Measurements from ENCODE around the gene PRKAR2B.
A peak's percentile ranks its signal among the peaks of the same experiment; 100 is the strongest.

The PRKAR2B gene

DNA sequence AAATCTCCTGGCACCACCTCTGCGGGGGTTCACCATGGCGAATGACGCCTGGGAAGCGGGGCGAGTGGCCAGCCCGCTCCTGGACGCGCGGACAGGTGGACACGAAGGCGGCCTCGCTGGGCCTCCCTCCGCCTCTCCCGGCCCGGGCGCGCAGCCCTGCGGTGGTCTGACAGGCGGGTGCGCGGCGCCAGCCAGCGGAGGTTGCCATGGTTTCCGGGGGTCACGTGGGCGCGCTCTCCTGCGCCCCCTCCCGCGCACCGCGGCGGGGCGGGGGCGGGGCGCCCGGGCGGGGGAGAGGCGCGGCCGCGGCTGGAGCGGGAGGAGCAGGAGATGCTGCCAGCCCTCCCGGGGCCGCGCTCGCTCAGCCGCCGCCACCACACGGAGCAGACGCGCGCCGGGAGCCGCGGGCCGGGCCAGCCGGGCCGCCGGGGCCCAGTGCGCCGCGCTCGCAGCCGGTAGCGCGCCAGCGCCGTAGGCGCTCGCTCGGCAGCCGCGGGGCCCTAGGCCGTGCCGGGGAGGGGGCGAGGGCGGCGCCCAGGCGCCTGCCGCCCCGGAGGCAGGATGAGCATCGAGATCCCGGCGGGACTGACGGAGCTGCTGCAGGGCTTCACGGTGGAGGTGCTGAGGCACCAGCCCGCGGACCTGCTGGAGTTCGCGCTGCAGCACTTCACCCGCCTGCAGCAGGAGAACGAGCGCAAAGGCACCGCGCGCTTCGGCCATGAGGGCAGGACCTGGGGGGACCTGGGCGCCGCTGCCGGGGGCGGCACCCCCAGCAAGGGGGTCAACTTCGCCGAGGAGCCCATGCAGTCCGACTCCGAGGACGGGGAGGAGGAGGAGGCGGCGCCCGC, at the start of gene PRKAR2B:
Gene PRKAR2B (plus strand): TSS at position 359 of the 848 bp plus-strand sequence. CDS start 203 bp downstream, at position 562.
- peak; percentile 57 for DNase-seq

DNA sequence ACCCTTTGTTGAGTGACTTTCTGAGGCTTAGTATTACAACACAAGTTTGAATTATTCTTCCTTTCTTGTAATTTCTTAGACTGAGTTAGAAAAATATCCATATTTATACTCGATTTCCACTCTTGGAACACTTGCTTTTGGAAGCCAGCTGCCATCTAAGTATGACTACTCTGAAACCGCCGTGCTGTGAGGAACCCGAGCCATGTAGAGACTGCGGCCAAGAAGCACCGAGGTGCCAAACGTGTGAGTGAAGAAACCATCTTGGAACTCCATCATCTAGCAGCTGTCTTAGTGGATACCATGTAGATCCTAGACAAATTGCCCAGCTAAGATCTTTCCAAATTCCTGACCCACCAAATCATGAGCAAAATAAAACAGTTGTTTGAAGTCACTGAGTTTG, 49.7 kb upstream of the PRKAR2B start:
- no peak for DNase-seq

GRCh38 chr7:106997487-106998271, 46.8 kb upstream of the PRKAR2B start:
- no peak for DNase-seq

GRCh38 chr7:106999023-106999422, 45.5 kb upstream of the PRKAR2B start:
- peak; percentile 37 for DNase-seq

- no peak for DNase-seq
Observed at GRCh38 chr7:107001490-107001889, 43.0 kb upstream of the PRKAR2B start.

- DNase-seq: no peak
Observed at GRCh38 chr7:107002126-107002525, 42.4 kb upstream of the PRKAR2B start.

GRCh38 chr7:107002529-107002998, 41.9 kb upstream of the PRKAR2B start:
- no peak for DNase-seq

- DNase-seq: no peak
Observed at GRCh38 chr7:107007007-107007891, 37.3 kb upstream of the PRKAR2B start.

DNA sequence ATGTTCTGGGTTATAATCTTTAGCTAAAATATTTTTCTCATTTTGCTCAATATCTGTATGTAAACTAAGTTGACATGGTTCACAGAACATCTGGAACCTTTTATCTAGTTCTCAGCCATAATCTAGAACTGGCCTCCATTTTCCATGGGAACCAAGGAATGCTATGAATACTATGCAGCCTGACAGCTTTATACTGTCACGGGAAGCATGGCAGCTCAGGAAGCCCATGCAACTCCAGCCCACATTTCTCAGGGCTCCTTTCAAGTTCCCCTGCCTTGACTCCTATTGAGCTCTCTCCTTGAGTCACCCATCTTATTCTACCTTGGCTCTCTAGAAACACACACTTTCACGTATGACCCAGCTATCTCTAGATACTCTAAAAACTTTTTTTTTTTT, 36.6 kb upstream of the PRKAR2B start:
- no peak for DNase-seq

GRCh38 chr7:107009846-107010203, 34.7 kb upstream of the PRKAR2B start:
- DNase-seq: no peak

- no peak for DNase-seq
Observed at GRCh38 chr7:107012691-107013090, 31.8 kb upstream of the PRKAR2B start.

GRCh38 chr7:107014387-107015023, 30.0 kb upstream of the PRKAR2B start:
- DNase-seq: no peak

- DNase-seq: no peak
Observed at GRCh38 chr7:107016312-107016711, 28.2 kb upstream of the PRKAR2B start.

- DNase-seq: no peak
Observed at GRCh38 chr7:107017965-107018719, 26.4 kb upstream of the PRKAR2B start.

DNA sequence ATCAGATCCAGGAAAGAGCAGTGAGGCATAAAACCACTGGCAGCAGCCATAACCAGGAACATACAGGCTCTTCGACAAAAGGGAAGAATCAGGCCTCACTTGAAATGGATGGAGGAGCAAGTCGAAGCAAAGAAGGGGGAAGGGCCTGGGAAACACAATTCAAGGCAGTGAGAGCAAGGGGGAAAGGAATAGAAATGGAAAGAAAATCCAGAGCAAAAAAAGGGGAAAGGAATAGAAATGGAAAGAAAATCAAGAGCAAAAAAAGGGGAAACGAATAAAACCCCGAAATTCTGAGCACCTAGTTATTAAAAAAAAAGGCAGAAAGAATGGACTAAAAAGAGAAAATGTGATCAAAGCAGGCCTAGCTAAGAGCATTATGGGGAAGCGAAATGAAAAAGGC, 24.1 kb upstream of the PRKAR2B start:
- no peak for DNase-seq

DNA sequence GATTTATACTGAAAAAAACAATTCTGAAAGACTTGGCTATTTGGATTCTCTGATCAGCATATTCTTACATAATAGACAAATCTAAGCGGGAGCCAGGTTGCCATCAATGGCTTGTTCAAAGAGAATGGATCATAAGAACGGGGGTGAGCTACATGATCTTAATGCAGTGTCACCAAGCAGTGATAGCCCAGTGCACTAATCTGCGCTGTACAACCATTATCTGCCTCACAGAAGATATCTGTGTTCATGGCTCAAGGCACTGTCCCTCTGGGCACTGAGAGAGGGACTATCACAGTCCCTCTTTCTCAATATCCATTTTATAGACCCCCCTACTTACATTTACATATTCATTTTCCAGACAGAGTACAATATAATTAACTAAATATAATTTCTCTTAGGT, 22.9 kb upstream of the PRKAR2B start:
- DNase-seq: no peak

DNA sequence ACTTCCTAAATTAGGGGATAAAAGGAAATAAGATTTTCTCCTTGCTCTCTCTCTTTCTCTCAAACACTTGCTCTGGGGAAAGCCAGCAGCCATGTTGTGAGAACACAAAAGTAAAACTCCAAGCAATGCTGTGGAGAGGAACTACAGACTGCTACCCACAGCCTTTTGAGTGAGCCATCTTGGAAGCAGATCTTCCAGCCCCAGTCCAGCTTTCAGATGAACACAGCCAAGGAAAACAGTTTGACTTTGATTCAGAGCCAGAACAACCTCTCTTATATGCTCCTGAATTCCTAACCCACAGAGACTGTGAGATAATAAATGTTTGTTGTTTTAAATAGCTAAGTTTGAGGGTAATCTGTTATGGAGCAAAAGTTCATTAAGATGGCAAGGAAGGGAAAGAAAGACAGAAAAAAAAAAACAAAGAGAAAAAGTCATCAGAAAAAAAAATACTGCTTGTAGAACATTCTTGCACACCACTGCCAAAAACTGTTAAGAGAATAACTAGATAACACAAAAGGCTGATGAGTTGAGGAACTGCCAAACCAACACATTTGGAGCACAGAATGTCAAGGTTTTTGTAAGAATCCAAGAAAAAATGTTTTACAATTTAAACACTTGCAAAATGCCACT, 20.9 kb upstream of the PRKAR2B start:
- DNase-seq: no peak

- DNase-seq: no peak
Observed at GRCh38 chr7:107024906-107025305, 19.6 kb upstream of the PRKAR2B start.

DNA sequence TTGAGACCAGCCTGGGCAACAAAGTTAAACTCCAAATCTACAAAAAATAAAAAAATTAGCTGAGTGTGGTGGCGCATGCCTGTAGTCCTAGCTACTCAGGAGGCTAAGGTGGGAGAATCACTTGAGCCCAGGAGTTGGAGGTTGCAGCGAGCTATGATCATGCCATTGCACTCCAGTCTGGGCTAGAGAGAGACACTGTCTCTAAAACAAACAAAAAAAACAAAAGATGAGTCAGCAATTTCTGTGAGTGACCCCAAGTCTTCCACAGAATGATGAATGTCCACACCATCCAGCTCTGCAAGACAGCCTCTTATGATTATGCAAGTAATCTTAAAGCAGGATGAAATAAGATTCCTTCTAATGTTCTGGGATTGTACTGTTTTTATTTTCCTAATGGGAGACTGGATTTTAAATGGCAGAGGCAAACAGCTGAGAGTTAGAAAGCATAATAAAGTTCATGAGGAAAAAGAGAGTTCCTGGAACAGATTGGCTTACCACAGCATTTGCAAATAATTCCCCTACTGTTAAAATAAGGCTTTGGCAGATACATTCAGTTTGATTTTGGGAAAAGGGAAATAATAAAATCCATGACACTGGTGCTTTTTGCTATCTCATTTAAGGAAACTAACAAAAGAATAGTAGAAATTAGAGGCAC, 18.9 kb upstream of the PRKAR2B start:
- peak; percentile 19 for DNase-seq

- DNase-seq: peak; percentile 21
Observed at GRCh38 chr7:107026166-107026565, 18.3 kb upstream of the PRKAR2B start.

DNA sequence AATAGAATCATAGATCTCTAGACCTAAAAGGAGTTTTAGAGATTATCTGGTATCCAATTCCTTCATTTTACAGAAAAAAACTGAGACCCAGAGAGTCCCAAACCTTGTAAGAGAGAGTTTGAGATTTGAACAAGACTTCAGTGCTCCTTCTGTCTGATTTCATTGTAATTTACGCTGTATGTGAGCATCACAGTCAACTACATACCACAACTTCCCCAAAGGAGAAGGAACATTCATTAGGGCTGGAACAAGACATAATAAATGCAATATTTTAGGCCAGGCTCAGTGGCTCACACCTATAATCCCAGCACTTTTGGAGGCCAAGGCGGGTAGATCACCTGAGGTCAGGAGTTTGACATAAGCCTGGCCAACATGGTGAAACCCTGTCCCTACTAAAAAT, 17.3 kb upstream of the PRKAR2B start:
- peak; percentile 53 for DNase-seq

All from inflammatory macrophage treated with lipopolysaccharide for 4 hours (primary cell).